Colonic mucosa (tissue), 4 donors: ENCODE measurements around the gene UBE2R2. TPM values are rescaled to one million over a fixed set of nuclear protein-coding genes. Genes with fewer than 3 reads are reported as not detected.
A peak's percentile ranks its signal among the peaks of the same experiment; 100 is the strongest.
"Not testable (repeated sequence)": the region's sequence is repeated elsewhere in the genome, so short reads cannot be mapped to it uniquely, and the experiment has no call there.

Experiments
- DNase-seq: peaks from one replicate; pipeline ENCODE4 v3.0.0-alpha.2; 2020
- H3K27ac ChIP-seq: fragments of 200-600 bp; one replicate; pipeline ENCODE4 v1.8.0; 2021
- H3K27me3 ChIP-seq: fragments of 200-600 bp; one replicate; pipeline ENCODE4 v1.8.0; 2021
- H3K36me3 ChIP-seq: fragments of 200-600 bp; one replicate; pipeline ENCODE4 v1.8.0; 2021
- H3K4me1 ChIP-seq: fragments of 200-600 bp; one replicate; pipeline ENCODE4 v1.8.0; 2021; ENCODE audit warnings: mild to moderate bottlenecking
- H3K4me3 ChIP-seq: fragments of 200-600 bp; one replicate; pipeline ENCODE4 v1.8.0; 2021
- H3K9ac ChIP-seq, 2 donors: one replicate each; pipeline ENCODE4 v1.7.0; 2013; ENCODE audit warnings: control low read depth in 2 of 2, low read depth in 2 of 2, low read length in 2 of 2
- H3K9me3 ChIP-seq: fragments of 200-600 bp; one replicate; pipeline ENCODE4 v1.8.0; 2021
- CTCF ChIP-seq: fragments of 200-600 bp; IDR thresholded peaks from one replicate; pipeline ENCODE4 v1.8.0; 2022; ENCODE audit warnings: antibody characterized with exemption, mild to moderate bottlenecking
- intact Hi-C: fragments of 100-400 bp; cut with DNase I; formaldehyde crosslinking; loops from one replicate; pipeline ENCODE4 v1.14.1; 2022
- total RNA-seq, 2 donors: library from RNA; stranded (reverse); fragmentation: NEBNext Ultra II Directional in 1 of 2; extraction: Animal tissue kit (Norgen Biotek cat#: 25700) in 1 of 2; gene quantifications; one replicate each; pipeline ENCODE4 v1.2.1, GENCODE V29; 2021
- donor health status: healthy.
- donor health status: DM: no; HTN: no; CAD: no.
- donor health status: DM: no; HTN: no; CAD: no.

Gene UBE2R2
- total RNA-seq, 2 donors from 2014 or later = 31.4 to 46.0 TPM

GRCh38 chr9:33818847-33819500 is 2.0 kb downstream of the UBE2R2 start:
- H3K4me3 ChIP-seq = peak overlapping the region; percentile 83
- H3K4me1 ChIP-seq = peaks cover 8% of the 10 kb centered on the region
- H3K9me3 ChIP-seq = no peaks in the 10 kb centered on the region
- no peak for DNase-seq
- intact Hi-C loops = no loop called here
- TF ChIP-seq CTCF = no peak
- H3K27me3 ChIP-seq = no peaks in the 10 kb centered on the region
- peak overlapping the region; percentile 82 to 98 for H3K9ac ChIP-seq
- no peaks in the 10 kb centered on the region for H3K36me3 ChIP-seq
- peak overlapping the region; percentile 99 for H3K27ac ChIP-seq

- no peak for TF ChIP-seq CTCF
- DNase-seq = no peak
- intact Hi-C loops = no loop called here
- Histone ChIP-seq H3K27ac (no peak overlapping the region), H3K9ac (no peak overlapping the region), H3K36me3 (no peaks in the 10 kb centered on the region), H3K27me3 (no peaks in the 10 kb centered on the region), H3K9me3 (no peaks in the 10 kb centered on the region), H3K4me3 (no peak overlapping the region), H3K4me1 (peaks cover 7% of the 10 kb centered on the region)
These were observed 3.3 kb downstream of the UBE2R2 start for GRCh38 chr9:33820231-33820745.

GRCh38 chr9:33823801-33824200 is 6.8 kb downstream of the UBE2R2 start:
- no peak for TF ChIP-seq CTCF
- no peaks in the 10 kb centered on the region for H3K9me3 ChIP-seq
- intact Hi-C loops = no loop called here
- H3K36me3 ChIP-seq = no peaks in the 10 kb centered on the region
- no peak overlapping the region for H3K4me3 ChIP-seq
- H3K27me3 ChIP-seq = no peaks in the 10 kb centered on the region
- no peak overlapping the region for H3K27ac ChIP-seq
- H3K4me1 ChIP-seq = peaks cover 7% of the 10 kb centered on the region
- no peak for DNase-seq
- no peak overlapping the region for H3K9ac ChIP-seq

GRCh38 chr9:33827285-33827684 is 10.3 kb downstream of the UBE2R2 start:
- H3K36me3 ChIP-seq, H3K27me3 ChIP-seq, H3K9me3 ChIP-seq, H3K27ac ChIP-seq, H3K4me1 ChIP-seq, H3K9ac ChIP-seq, H3K4me3 ChIP-seq, intact Hi-C loops, DNase-seq: not testable (repeated sequence)

- DNase-seq, H3K27me3 ChIP-seq, intact Hi-C loops, H3K9ac ChIP-seq, H3K36me3 ChIP-seq, H3K4me3 ChIP-seq, H3K9me3 ChIP-seq, H3K27ac ChIP-seq, H3K4me1 ChIP-seq: not testable (repeated sequence)
These were observed 12.8 kb downstream of the UBE2R2 start for GRCh38 chr9:33829641-33830230.

GRCh38 chr9:33835625-33836260 is 18.8 kb downstream of the UBE2R2 start:
- H3K36me3 ChIP-seq = no peaks in the 10 kb centered on the region
- H3K4me3 ChIP-seq = no peak overlapping the region
- DNase-seq = no peak
- H3K27ac ChIP-seq = no peak overlapping the region
- intact Hi-C loops = no loop called here
- H3K4me1 ChIP-seq = peaks cover 4% of the 10 kb centered on the region
- H3K9me3 ChIP-seq = no peaks in the 10 kb centered on the region
- H3K9ac ChIP-seq = no peak overlapping the region
- TF ChIP-seq CTCF = no peak
- H3K27me3 ChIP-seq = no peaks in the 10 kb centered on the region

GRCh38 chr9:33836261-33836660 is 19.3 kb downstream of the UBE2R2 start:
- H3K4me3 ChIP-seq, H3K9ac ChIP-seq, intact Hi-C loops, H3K4me1 ChIP-seq, H3K27me3 ChIP-seq, H3K36me3 ChIP-seq, H3K9me3 ChIP-seq, DNase-seq, H3K27ac ChIP-seq: not testable (repeated sequence)
